MCF 10A (cell line): ENCODE data around the gene ULK3. TPM values are rescaled to one million over a fixed set of nuclear protein-coding genes. Genes with fewer than 3 reads are reported as not detected.
A peak's percentile ranks its signal among the peaks of the same experiment; 100 is the strongest.

Experiments
- BruUV-seq: library from RNA; stranded (reverse); fragments of 400-500 nt; replicated peaks from 2 replicates; lab custom pipeline; 2021; lab: Mats Ljungman, UMichigan
- CTCF ChIA-PET: fragments of 300-600 bp; sonication (Branson Sonifier 250); formaldehyde crosslinking; extraction: SDS; loops from one replicate; lab custom pipeline; 2021; ENCODE audit warnings: antibody characterized with exemption, inconsistent platforms; lab: Yijun Ruan, JAX
- POLR2A ChIA-PET: fragments of 300-600, 350-650 bp; sonication (Branson Sonifier 250); formaldehyde crosslinking; extraction: SDS; loops from one replicate; lab custom pipeline; 2020; ENCODE audit warnings: antibody characterized with exemption, inconsistent platforms; lab: Yijun Ruan, JAX
- DNase-seq: peaks from one replicate; pipeline ENCODE4 v3.0.0-alpha.2; 2018; ENCODE audit not compliant: unreplicated experiment
- H3K27ac Mint-ChIP-seq: one replicate; pipeline ENCODE4 v1.8.0; 2022; ENCODE audit warnings: mild to moderate bottlenecking, low read depth, mixed read lengths; ENCODE audit not compliant: unreplicated experiment
- H3K27me3 Mint-ChIP-seq: one replicate; pipeline ENCODE4 v1.8.0; 2022; ENCODE audit warnings: mixed read lengths; ENCODE audit not compliant: insufficient read depth, unreplicated experiment
- H3K36me3 Mint-ChIP-seq: one replicate; pipeline ENCODE4 v1.8.0; 2022; ENCODE audit warnings: mild to moderate bottlenecking, moderate library complexity, mixed read lengths; ENCODE audit not compliant: insufficient read depth, unreplicated experiment
- H3K4me1 Mint-ChIP-seq: one replicate; pipeline ENCODE4 v1.8.0; 2022; ENCODE audit warnings: mixed read lengths; ENCODE audit not compliant: insufficient read depth, unreplicated experiment
- H3K4me3 Mint-ChIP-seq: one replicate; pipeline ENCODE4 v1.8.0; 2022; ENCODE audit warnings: mild to moderate bottlenecking, moderate library complexity, mixed read lengths; ENCODE audit not compliant: unreplicated experiment
- H3K9me3 Mint-ChIP-seq: one replicate; pipeline ENCODE4 v1.8.0; 2022; ENCODE audit warnings: mixed read lengths; ENCODE audit not compliant: unreplicated experiment
- CTCF ChIP-seq: fragments of 200-600 bp; IDR thresholded peaks from one replicate; pipeline ENCODE4 v1.8.0; 2022; ENCODE audit warnings: antibody characterized with exemption, mild to moderate bottlenecking; ENCODE audit not compliant: unreplicated experiment
- intact Hi-C: fragments of 100-400 bp; cut with micrococcal nuclease; formaldehyde crosslinking; loops from 2 replicates; pipeline ENCODE4 v1.14.1; 2022
- total RNA-seq: library from RNA; stranded (reverse); gene quantifications from 2 replicates; pipeline ENCODE4 v1.2.3, GENCODE V29; 2022

The ULK3 gene
- total RNA-seq, 1 experiment from 2014 or later = 27.6 TPM

GRCh38 chr15:74841891-74842373 lies 1.0 kb downstream of the ULK3 start:
- no peaks in the 10 kb centered on the region for H3K27me3 Mint-ChIP-seq
- no peaks in the 10 kb centered on the region for H3K4me1 Mint-ChIP-seq
- CTCF ChIA-PET = interaction anchor here (0.6 to 2.2 kb wide), 9 partner anchors 36 to 112 kb away, joined by 3 to 12 read pairs (median 3); no protein-coding TSS in a partner anchor
- peak overlapping the region; percentile 83 for H3K4me3 Mint-ChIP-seq
- POLR2A ChIA-PET = interaction anchor here (0.8 to 2.6 kb wide), 6 partner anchors 22 to 61 kb away, joined by 3 to 18 read pairs (median 4); no protein-coding TSS in a partner anchor
- peaks cover 21% of the 10 kb centered on the region for H3K36me3 Mint-ChIP-seq
- BruUV-seq = no TSS peak
- no peaks in the 10 kb centered on the region for H3K9me3 Mint-ChIP-seq
- intact Hi-C loops = loop anchor here (1.0 to 2.0 kb wide), 3 partner anchors 25 to 59 kb away; partner anchors contain the start of gene SCAMP2
- no peak for TF ChIP-seq CTCF
- no peak for DNase-seq
- H3K27ac Mint-ChIP-seq = no peak overlapping the region

- Mint-ChIP-seq H3K27me3 (no peaks in the 10 kb centered on the region), H3K4me1 (no peaks in the 10 kb centered on the region), H3K27ac (no peak overlapping the region), H3K9me3 (no peaks in the 10 kb centered on the region), H3K36me3 (peaks cover 18% of the 10 kb centered on the region), H3K4me3 (no peak overlapping the region)
- TF ChIP-seq CTCF = no peak
- no TSS peak for BruUV-seq
- intact Hi-C loops = no loop called here
- ChIA-PET CTCF (interaction anchor here (0.6 to 2.2 kb wide), 3 partner anchors 60 to 110 kb away, joined by 3 to 12 read pairs (median 10); no protein-coding TSS in a partner anchor), POLR2A (interaction anchor here (0.6 kb wide), 1 partner anchor 105 kb away, joined by 3 read pairs; no protein-coding TSS in a partner anchor)
- no peak for DNase-seq
These were observed 1.8 kb downstream of the ULK3 start for GRCh38 chr15:74840851-74841775.

GRCh38 chr15:74839526-74840395 lies 3.2 kb downstream of the ULK3 start:
- ChIA-PET POLR2A (no interaction called here), CTCF (interaction anchor here (0.6 kb wide), 1 partner anchor 68 kb away, joined by 3 read pairs; no protein-coding TSS in a partner anchor)
- H3K36me3 Mint-ChIP-seq = peaks cover 23% of the 10 kb centered on the region
- no peaks in the 10 kb centered on the region for H3K27me3 Mint-ChIP-seq
- no peak overlapping the region for H3K27ac Mint-ChIP-seq
- no peak for TF ChIP-seq CTCF
- no peak overlapping the region for H3K4me3 Mint-ChIP-seq
- intact Hi-C loops = no loop called here
- no TSS peak for BruUV-seq
- DNase-seq = no peak
- H3K4me1 Mint-ChIP-seq = peaks cover 6% of the 10 kb centered on the region
- no peaks in the 10 kb centered on the region for H3K9me3 Mint-ChIP-seq
